Prostate gland (tissue), 2 donors: ENCODE results near the gene IL32. TPM values are rescaled to one million over a fixed set of nuclear protein-coding genes. Genes with fewer than 3 reads are reported as not detected.
"Not testable (repeated sequence)": the region's sequence is repeated elsewhere in the genome, so short reads cannot be mapped to it uniquely, and the experiment has no call there.

Experiments
- DNase-seq: peaks from one replicate; pipeline ENCODE4 v3.0.0-alpha.2; 2019; ENCODE audit warnings: low spot score
- H3K27ac ChIP-seq, 2 donors: fragments of 200-600 bp; sonication (generic); 2 replicates each; pipeline ENCODE4 v1.5.1; 2017 to 2019
- H3K27me3 ChIP-seq: fragments of 200-600 bp; sonication (generic); replicated peaks from 2 replicates; pipeline ENCODE4 v1.5.1; 2019; ENCODE audit not compliant: insufficient read depth
- H3K36me3 ChIP-seq, 2 donors: fragments of 200-600 bp; sonication (generic); 1 replicate in 1 of 2; 2 replicates in 1 of 2; pipeline versions ENCODE4 v1.5.1 to v1.8.1; 2017 to 2019
- H3K4me1 ChIP-seq: fragments of 200-600 bp; sonication (generic); replicated peaks from 2 replicates; pipeline ENCODE4 v1.5.1; 2019
- H3K4me3 ChIP-seq, 2 donors: fragments of 200-600 bp; sonication (generic); 2 replicates each; pipeline ENCODE4 v1.5.1; 2017 to 2019
- H3K9me3 ChIP-seq: fragments of 200-600 bp; sonication (generic); 2 replicates; pipeline ENCODE4 v1.5.1; 2017
- CTCF ChIP-seq, 4 experiments: fragments of 200-600 bp in 2 of 4; fragments of 450-650 bp in 2 of 4; sonication (generic) in 2 of 4; IDR thresholded peaks; 1 replicate in 3 of 4; 2 replicates in 1 of 4; pipeline ENCODE4 v1.5.1; 2016 to 2019; ENCODE audit warnings: antibody characterized with exemption in 4 of 4, mild to moderate bottlenecking in 2 of 4, moderate library complexity in 2 of 4
- POLR2A ChIP-seq: fragments of 450-650 bp; IDR thresholded peaks from one replicate; pipeline ENCODE4 v1.6.1; 2016; ENCODE audit warnings: antibody characterized with exemption, mild to moderate bottlenecking
- POLR2AphosphoS5 ChIP-seq: sonication (generic); formaldehyde crosslinking; IDR thresholded peaks from one replicate; pipeline ENCODE4 v1.6.1; 2017; ENCODE audit warnings: antibody characterized with exemption
- WGBS: methylation state at CpG from one replicate; pipeline ENCODE4 v1.1.5; 2018; 5-methylcytosine and 5-hydroxymethylcytosine counted together
- intact Hi-C: fragments of 100-400 bp; cut with DNase I; formaldehyde crosslinking; loops from one replicate; pipeline ENCODE4 v1.14.2; 2022
- total RNA-seq, 2 donors: library from RNA; depleted of rRNA; stranded (reverse); fragments of >200 nt; gene quantifications; one replicate each; pipeline ENCODE4 v1.1.0, GENCODE V29; 2016

Gene IL32
- total RNA-seq, 2 donors from 2014 or later, result 13.5 to 33.3 TPM

GRCh38 chr16:3054965-3055733 is 10.3 kb upstream of the IL32 start:
- H3K36me3 ChIP-seq, result no peaks in the 10 kb centered on the region
- H3K9me3 ChIP-seq, result no peaks in the 10 kb centered on the region
- peaks cover 7% of the 10 kb centered on the region for H3K4me1 ChIP-seq
- no peak for DNase-seq
- intact Hi-C loops, result loop anchor here (5.0 kb wide), 1 partner anchor 72 kb away; no protein-coding TSS in a partner anchor
- H3K27me3 ChIP-seq, result no peaks in the 10 kb centered on the region
- 80% methylated on average over 17 of the region's 17 CpGs for WGBS
- no peak overlapping the region for H3K4me3 ChIP-seq
- TF ChIP-seq POLR2AphosphoS5, result no peak
- no peak for TF ChIP-seq CTCF (IDR thresholded peaks at IDR 0.05)
- no peak for TF ChIP-seq POLR2A
- H3K27ac ChIP-seq, result no peak overlapping the region

GRCh38 chr16:3055734-3056115 is 9.7 kb upstream of the IL32 start:
- not testable (repeated sequence) for DNase-seq, H3K4me3 ChIP-seq, H3K4me1 ChIP-seq, H3K9me3 ChIP-seq, H3K27me3 ChIP-seq, H3K27ac ChIP-seq, H3K36me3 ChIP-seq
- WGBS, result 62% methylated on average over 9 of the region's 9 CpGs
- intact Hi-C loops, result loop anchor here (5.0 kb wide), 1 partner anchor 72 kb away; no protein-coding TSS in a partner anchor

GRCh38 chr16:3056336-3057180 is 8.9 kb upstream of the IL32 start:
- H3K36me3 ChIP-seq, result no peaks in the 10 kb centered on the region
- no peak overlapping the region for H3K27ac ChIP-seq
- no peak overlapping the region for H3K4me3 ChIP-seq
- 86% methylated on average over 19 of the region's 19 CpGs for WGBS
- no peaks in the 10 kb centered on the region for H3K27me3 ChIP-seq
- DNase-seq, result no peak
- intact Hi-C loops, result loop anchor here (5.0 kb wide), 1 partner anchor 71 kb away; no protein-coding TSS in a partner anchor
- no peaks in the 10 kb centered on the region for H3K9me3 ChIP-seq
- TF ChIP-seq POLR2A (no peak), CTCF (IDR thresholded peaks at IDR 0.05) (no peak), POLR2AphosphoS5 (no peak)
- H3K4me1 ChIP-seq, result peaks cover 7% of the 10 kb centered on the region

- peaks cover 7% of the 10 kb centered on the region for H3K4me1 ChIP-seq
- H3K27me3 ChIP-seq, result no peaks in the 10 kb centered on the region
- no peak overlapping the region for H3K27ac ChIP-seq
- no peaks in the 10 kb centered on the region for H3K36me3 ChIP-seq
- intact Hi-C loops, result loop anchor here (5.0 kb wide), 1 partner anchor 70 kb away; no protein-coding TSS in a partner anchor
- no peak overlapping the region for H3K4me3 ChIP-seq
- DNase-seq, result no peak
- H3K9me3 ChIP-seq, result no peaks in the 10 kb centered on the region
- TF ChIP-seq CTCF (IDR thresholded peaks at IDR 0.05), result no peak
- no peak for TF ChIP-seq POLR2A
- no peak for TF ChIP-seq POLR2AphosphoS5
- WGBS, result 94% methylated on average over 20 of the region's 22 CpGs
Measured at GRCh38 chr16:3057181-3058138, 8.0 kb upstream of the IL32 start.
